Neuronal stem cell (in vitro differentiated cells): Measurements from ENCODE around the gene PCNP.

Experiments
- DNase-seq: peaks from one replicate; pipeline ENCODE4 v3.0.0-alpha.2; 2013; ENCODE audit warnings: low spot score
- H2AFZ ChIP-seq: one replicate; pipeline ENCODE4 v1.6.1; 2013; ENCODE audit warnings: mild to moderate bottlenecking, low read length, inconsistent platforms
- H2AK5ac ChIP-seq: 2 replicates; pipeline ENCODE4 v1.6.1; 2013; ENCODE audit warnings: low read depth, mild to moderate bottlenecking, inconsistent platforms, low read length, moderate library complexity, mixed read lengths
- H2BK120ac ChIP-seq: 2 replicates; pipeline ENCODE4 v1.6.1; 2013; ENCODE audit warnings: low read depth, mild to moderate bottlenecking, inconsistent platforms, low read length, moderate library complexity, mixed read lengths
- H2BK12ac ChIP-seq: one replicate; pipeline ENCODE4 v1.6.1; 2013; ENCODE audit warnings: low read length, inconsistent platforms
- H2BK15ac ChIP-seq: 2 replicates; pipeline ENCODE4 v1.6.1; 2013; ENCODE audit warnings: mild to moderate bottlenecking, low read length, inconsistent platforms, mixed read lengths
- H2BK5ac ChIP-seq: one replicate; pipeline ENCODE4 v1.6.1; 2013; ENCODE audit warnings: inconsistent platforms, mild to moderate bottlenecking, low read length, moderate library complexity
- H3K14ac ChIP-seq: one replicate; pipeline ENCODE4 v1.6.1; 2013; ENCODE audit warnings: low read length, inconsistent platforms
- H3K18ac ChIP-seq: 2 replicates; pipeline ENCODE4 v1.6.1; 2013; ENCODE audit warnings: low read length, inconsistent platforms
- H3K23ac ChIP-seq: 2 replicates; pipeline ENCODE4 v1.6.1; 2013; ENCODE audit warnings: low read depth, mild to moderate bottlenecking, mixed read lengths, low read length, inconsistent platforms; ENCODE audit not compliant: poor library complexity
- H3K27ac ChIP-seq: replicated peaks from 3 replicates; pipeline ENCODE4 v1.5.1; 2013; ENCODE audit warnings: low read length, inconsistent platforms
- H3K27me3 ChIP-seq, 3 experiments: 2 replicates each; pipeline ENCODE4 v1.6.1; 2013; ENCODE audit warnings: low read length in 3 of 3, mild to moderate bottlenecking in 2 of 3, inconsistent platforms in 1 of 3, low read depth in 1 of 3, mixed read lengths in 1 of 3, moderate library complexity in 1 of 3; ENCODE audit not compliant: control insufficient read depth in 3 of 3, insufficient read depth in 3 of 3
- H3K36me3 ChIP-seq, 2 donors: replicated peaks in 1 of 2; 2 replicates each; pipeline ENCODE4 v1.6.1; 2013; ENCODE audit warnings: low read length in 2 of 2; ENCODE audit not compliant: control insufficient read depth in 2 of 2, insufficient read depth in 2 of 2
- H3K4ac ChIP-seq: 2 replicates; pipeline ENCODE4 v1.6.1; 2013; ENCODE audit warnings: inconsistent platforms, mild to moderate bottlenecking, low read length, moderate library complexity
- H3K4me1 ChIP-seq, 2 donors: 1 replicate in 1 of 2; 2 replicates in 1 of 2; pipeline ENCODE4 v1.6.1; 2013; ENCODE audit warnings: low read length in 2 of 2, low read depth in 1 of 2; ENCODE audit not compliant: control insufficient read depth in 2 of 2, insufficient read depth in 1 of 2
- H3K4me2 ChIP-seq: one replicate; pipeline ENCODE4 v1.6.1; 2013; ENCODE audit warnings: mild to moderate bottlenecking, low read length, inconsistent platforms; ENCODE audit not compliant: insufficient read depth, poor library complexity, severe bottlenecking
- H3K4me3 ChIP-seq, 2 donors: 2 replicates each; pipeline ENCODE4 v1.5.1; 2013; ENCODE audit warnings: low read length in 2 of 2, mild to moderate bottlenecking in 2 of 2, inconsistent platforms in 1 of 2, moderate library complexity in 1 of 2
- H3K79me1 ChIP-seq: one replicate; pipeline ENCODE4 v1.6.1; 2013; ENCODE audit warnings: low read depth, mild to moderate bottlenecking, inconsistent platforms, low read length, moderate library complexity
- H3K9ac ChIP-seq: one replicate; pipeline ENCODE4 v1.6.1; 2013; ENCODE audit warnings: mild to moderate bottlenecking, low read depth, low read length, inconsistent platforms; ENCODE audit not compliant: poor library complexity
- H3K9me3 ChIP-seq, 2 donors: replicated peaks in 1 of 2; 2 replicates each; pipeline versions ENCODE3 to v1.6.1; 2013; ENCODE audit warnings: low read length in 2 of 2, mild to moderate bottlenecking in 2 of 2, inconsistent platforms in 1 of 2, low read depth in 1 of 2, mixed read lengths in 1 of 2, moderate library complexity in 1 of 2; ENCODE audit not compliant: control insufficient read depth in 2 of 2, insufficient read depth in 1 of 2
- H4K8ac ChIP-seq: one replicate; pipeline ENCODE4 v1.6.1; 2013; ENCODE audit warnings: low read depth, mild to moderate bottlenecking, inconsistent platforms, low read length, moderate library complexity
- H4K91ac ChIP-seq: one replicate; pipeline ENCODE4 v1.6.1; 2013; ENCODE audit warnings: low read length, low read depth, mild to moderate bottlenecking, inconsistent platforms; ENCODE audit not compliant: poor library complexity
- WGBS, 2 donors: extraction: QIAGEN DNeasy Blood & Tissue Kit; methylation state at CpG; one replicate each; pipeline ENCODE4 v1.1.7; 2013; ENCODE audit warnings: missing lambda C conversion rate in 2 of 2, mixed read lengths in 1 of 2; ENCODE audit not compliant: insufficient read length in 2 of 2, insufficient replicate concordance in 1 of 2; ENCODE audit errors: extremely low coverage in 2 of 2; 5-methylcytosine and 5-hydroxymethylcytosine counted together

The PCNP gene

DNA sequence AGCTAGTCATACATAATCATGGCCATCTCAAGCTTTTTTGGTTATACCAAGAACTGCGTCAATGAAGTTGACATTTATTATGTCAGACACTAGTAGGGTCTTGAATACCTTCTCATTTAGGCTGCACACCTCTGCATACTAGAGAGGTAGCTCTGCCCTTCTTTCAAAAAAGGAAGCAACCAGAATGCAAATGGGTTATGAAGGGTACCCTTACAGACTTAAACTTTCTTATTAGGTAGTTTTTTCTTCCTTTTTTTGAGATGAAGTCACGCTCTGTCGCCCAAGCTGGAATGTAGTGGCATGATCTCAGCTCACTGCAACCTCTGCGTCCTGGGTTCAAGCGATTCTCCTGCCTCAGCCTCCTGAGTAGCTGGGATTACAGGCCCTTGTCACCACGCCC, 3.3 kb downstream of the PCNP start:
- Histone ChIP-seq H4K91ac (no peak overlapping the region), H3K23ac (no peak overlapping the region), H2BK120ac (no peak overlapping the region), H2BK12ac (no peak overlapping the region), H3K4me2 (no peak overlapping the region), H4K8ac (no peak overlapping the region), H3K9me3 (peaks cover 0 to 9% of the 10 kb centered on the region in 2 donors), H3K4me3 (no peak overlapping the region), H3K27ac (no peak overlapping the region), H2BK5ac (no peak overlapping the region), H3K4me1 (peaks cover 0 to 3% of the 10 kb centered on the region in 2 donors), H3K18ac (no peak overlapping the region), H2AK5ac (no peak overlapping the region), H3K14ac (no peak overlapping the region), H2AFZ (no peak overlapping the region), H3K4ac (no peak overlapping the region), H3K27me3 (no peaks in the 10 kb centered on the region), H3K9ac (no peak overlapping the region), H3K79me1 (peaks cover 9% of the 10 kb centered on the region), H2BK15ac (no peak overlapping the region), H3K36me3 (peaks cover 5 to 52% of the 10 kb centered on the region in 2 donors)
- WGBS, 2 donors, result no CpG with 5 or more reads among the region's 6 CpGs
- no peak for DNase-seq

- H3K36me3 ChIP-seq, result peaks cover 5 to 98% of the 10 kb centered on the region in 2 donors
- H3K18ac ChIP-seq, result no peak overlapping the region
- H3K4ac ChIP-seq, result no peak overlapping the region
- no peak overlapping the region for H2BK120ac ChIP-seq
- no peak overlapping the region for H2AFZ ChIP-seq
- no peak overlapping the region for H2BK12ac ChIP-seq
- H3K9me3 ChIP-seq, result no peaks in the 10 kb centered on the region
- DNase-seq, result no peak
- H2BK5ac ChIP-seq, result no peak overlapping the region
- no peaks in the 10 kb centered on the region for H3K4me1 ChIP-seq
- H3K79me1 ChIP-seq, result no peaks in the 10 kb centered on the region
- no peak overlapping the region for H3K4me3 ChIP-seq
- no peak overlapping the region for H4K8ac ChIP-seq
- no peak overlapping the region for H3K23ac ChIP-seq
- no peak overlapping the region for H3K9ac ChIP-seq
- no peak overlapping the region for H4K91ac ChIP-seq
- no peak overlapping the region for H3K27ac ChIP-seq
- H3K4me2 ChIP-seq, result no peak overlapping the region
- H3K14ac ChIP-seq, result no peak overlapping the region
- no peak overlapping the region for H2BK15ac ChIP-seq
- no peak overlapping the region for H2AK5ac ChIP-seq
- no CpG with 5 or more reads among the region's 1 CpG for WGBS, 2 donors
- H3K27me3 ChIP-seq, result no peaks in the 10 kb centered on the region
Measured at GRCh38 chr3:101588616-101589015, 14.6 kb downstream of the PCNP start.

DNA sequence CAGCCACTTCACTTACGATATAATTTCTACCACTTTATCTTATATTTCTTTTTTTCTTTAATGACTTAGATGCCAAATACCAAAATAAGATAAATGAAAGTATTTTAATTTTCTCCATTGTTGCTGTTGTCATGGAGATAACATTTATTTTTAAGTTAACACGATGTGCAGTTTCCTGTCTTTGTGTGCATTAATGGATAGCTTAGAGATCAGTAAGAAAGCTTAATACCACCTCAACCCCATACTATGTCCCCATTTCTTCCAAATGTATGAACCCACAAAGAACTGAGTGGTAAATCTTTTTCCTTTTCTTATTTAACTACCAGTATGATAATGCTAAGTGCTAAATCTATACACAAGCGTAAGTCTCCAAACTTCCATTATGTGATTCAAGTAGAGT, 17.1 kb downstream of the PCNP start:
- H3K27me3 ChIP-seq, result no peaks in the 10 kb centered on the region
- H3K4me2 ChIP-seq, result no peak overlapping the region
- H3K4ac ChIP-seq, result no peak overlapping the region
- H3K4me1 ChIP-seq, result no peaks in the 10 kb centered on the region
- no peak overlapping the region for H2BK15ac ChIP-seq
- H3K36me3 ChIP-seq, result peaks cover 6 to 97% of the 10 kb centered on the region in 2 donors
- no peak overlapping the region for H2AFZ ChIP-seq
- H3K23ac ChIP-seq, result no peak overlapping the region
- H2BK5ac ChIP-seq, result no peak overlapping the region
- no peak overlapping the region for H2AK5ac ChIP-seq
- no peak overlapping the region for H3K27ac ChIP-seq
- H3K4me3 ChIP-seq, result no peak overlapping the region
- no peak overlapping the region for H3K18ac ChIP-seq
- no peak overlapping the region for H2BK12ac ChIP-seq
- H4K91ac ChIP-seq, result no peak overlapping the region
- H3K79me1 ChIP-seq, result no peaks in the 10 kb centered on the region
- H3K14ac ChIP-seq, result no peak overlapping the region
- H3K9me3 ChIP-seq, result no peaks in the 10 kb centered on the region
- H4K8ac ChIP-seq, result no peak overlapping the region
- H3K9ac ChIP-seq, result no peak overlapping the region
- 100% methylated on average over 1 of the region's 3 CpGs; no CpG with 5 or more reads in 1 of the 2 donors for WGBS, 2 donors
- no peak for DNase-seq
- no peak overlapping the region for H2BK120ac ChIP-seq

- H3K27me3 ChIP-seq, result no peaks in the 10 kb centered on the region
- no peak overlapping the region for H2BK5ac ChIP-seq
- no peak overlapping the region for H2AFZ ChIP-seq
- H3K9me3 ChIP-seq, result no peaks in the 10 kb centered on the region
- H2BK12ac ChIP-seq, result no peak overlapping the region
- H4K8ac ChIP-seq, result no peak overlapping the region
- H3K23ac ChIP-seq, result no peak overlapping the region
- DNase-seq, result no peak
- no peak overlapping the region for H3K14ac ChIP-seq
- H3K9ac ChIP-seq, result no peak overlapping the region
- H3K79me1 ChIP-seq, result no peaks in the 10 kb centered on the region
- no peak overlapping the region for H2AK5ac ChIP-seq
- no peak overlapping the region for H4K91ac ChIP-seq
- no peak overlapping the region for H3K27ac ChIP-seq
- no peaks in the 10 kb centered on the region for H3K4me1 ChIP-seq
- H3K18ac ChIP-seq, result no peak overlapping the region
- no peak overlapping the region for H3K4me2 ChIP-seq
- H3K36me3 ChIP-seq, result peaks cover 5% of the 10 kb centered on the region in 2 donors
- no CpG with 5 or more reads among the region's 3 CpGs for WGBS, 2 donors
- no peak overlapping the region for H2BK15ac ChIP-seq
- H3K4ac ChIP-seq, result no peak overlapping the region
- H3K4me3 ChIP-seq, result no peak overlapping the region
- no peak overlapping the region for H2BK120ac ChIP-seq
Measured at GRCh38 chr3:101602731-101603130, 28.8 kb downstream of the PCNP start.
